ENCODE results near the gene INSM1.

GRCh38 chr20:20366551-20366875, 1.4 kb upstream of the INSM1 start:
- TF ChIP-seq MAX (IDR thresholded peaks at IDR 0.05) (no peak), USF1 (IDR thresholded peaks at IDR 0.05) (no peak), TCF12 (IDR thresholded peaks at IDR 0.05; ENCODE audit: low read depth) (no peak), TEAD4 (IDR thresholded peaks at IDR 0.05) (no peak), RAD21 (IDR thresholded peaks at IDR 0.05; ENCODE audit: low read depth) (no peak)

All from Ishikawa (cell line).